ENCODE data around the gene OSCAR.
"Not testable (repeated sequence)": the region's sequence is repeated elsewhere in the genome, so short reads cannot be mapped to it uniquely, and the experiment has no call there.

Gene OSCAR

GRCh38 chr19:54125713-54126112 lies 25.1 kb upstream of the OSCAR start:
- no peak for DNase-seq (ENCODE audit: low read depth, low spot score)

GRCh38 chr19:54124393-54124792 lies 23.8 kb upstream of the OSCAR start:
- DNase-seq (ENCODE audit: low read depth, low spot score): no peak

GRCh38 chr19:54123682-54124081 lies 23.1 kb upstream of the OSCAR start:
- DNase-seq (ENCODE audit: low read depth, low spot score): no peak

GRCh38 chr19:54121259-54121658 lies 20.7 kb upstream of the OSCAR start:
- DNase-seq (ENCODE audit: low read depth, low spot score): no peak

GRCh38 chr19:54115109-54116063 lies 14.8 kb upstream of the OSCAR start, which contains the start of the genes PRPF31 and TFPT:
Gene PRPF31, plus strand, starts transcription at chr19:54115754. Its CDS starts 2,525 bp downstream, at chr19:54118279.
Gene TFPT, minus strand, starts transcription at chr19:54115657. Its CDS starts 388 bp downstream, at chr19:54115269.
- DNase-seq (ENCODE audit: low read depth, low spot score): peak; percentile 98

GRCh38 chr19:54114340-54115108 lies 13.9 kb upstream of the OSCAR start:
- DNase-seq (ENCODE audit: low read depth, low spot score): no peak

GRCh38 chr19:54109651-54110050 lies 9.0 kb upstream of the OSCAR start:
- no peak for DNase-seq (ENCODE audit: low read depth, low spot score)

- DNase-seq (ENCODE audit: low read depth, low spot score): no peak
Observed at GRCh38 chr19:54108496-54108895, 7.9 kb upstream of the OSCAR start.

GRCh38 chr19:54107876-54108490 lies 7.4 kb upstream of the OSCAR start:
- DNase-seq (ENCODE audit: low read depth, low spot score): no peak

- DNase-seq (ENCODE audit: low read depth, low spot score): no peak
Observed at GRCh38 chr19:54106716-54107115, 6.1 kb upstream of the OSCAR start.

GRCh38 chr19:54105796-54106195 lies 5.2 kb upstream of the OSCAR start:
- DNase-seq (ENCODE audit: low read depth, low spot score): no peak

GRCh38 chr19:54104998-54105715 lies 4.6 kb upstream of the OSCAR start:
- DNase-seq (ENCODE audit: low read depth, low spot score): no peak

- peak; percentile 96 for DNase-seq (ENCODE audit: low read depth, low spot score)
Observed at GRCh38 chr19:54102421-54103169, 2.0 kb upstream of the OSCAR start, which contains the start of gene NDUFA3. Gene NDUFA3, plus strand, starts transcription at chr19:54102855. Its CDS starts 24 bp downstream, at chr19:54102879.

- DNase-seq (ENCODE audit: low read depth, low spot score): not testable (repeated sequence)
Observed at GRCh38 chr19:54099903-54100255, 724 bp downstream of the OSCAR start.

GRCh38 chr19:54099190-54099902 lies 1.3 kb downstream of the OSCAR start:
- DNase-seq (ENCODE audit: low read depth, low spot score): no peak

GRCh38 chr19:54096617-54097106 lies 3.9 kb downstream of the OSCAR start:
- no peak for DNase-seq (ENCODE audit: low read depth, low spot score)

- not testable (repeated sequence) for DNase-seq (ENCODE audit: low read depth, low spot score)
Observed at GRCh38 chr19:54095859-54096616, 4.6 kb downstream of the OSCAR start.

- no peak for DNase-seq (ENCODE audit: low read depth, low spot score)
Observed at GRCh38 chr19:54095136-54095858, 5.3 kb downstream of the OSCAR start.

All from activated CD4-positive, CD25-positive, alpha-beta regulatory T cell treated with anti-CD3 and anti-CD28 coated beads, Interleukin-2, amount 50 U/mL, for 16 hours (primary cell).